CD14-positive monocyte (primary cell): ENCODE measurements around the gene GHRL. TPM values are rescaled to one million over a fixed set of nuclear protein-coding genes. Genes with fewer than 3 reads are reported as not detected.

Experiments
- DNase-seq, 3 donors: peaks; one replicate each; pipeline ENCODE4 v3.0.0-alpha.2; 2011 to 2022
- H2AFZ ChIP-seq: 2 replicates; pipeline ENCODE4 v1.6.0; 2012; ENCODE audit warnings: mild to moderate bottlenecking, low read depth, low read length, inconsistent platforms; ENCODE audit not compliant: insufficient read depth, poor library complexity, severe bottlenecking
- H3K27ac ChIP-seq, 2 donors: 1 replicate in 1 of 2; 2 replicates in 1 of 2; pipeline ENCODE4 v1.5.1; 2012 to 2013; ENCODE audit warnings: low read length in 2 of 2, control low read depth in 1 of 2, inconsistent platforms in 1 of 2, low read depth in 1 of 2, mild to moderate bottlenecking in 1 of 2
- H3K27me3 ChIP-seq, 2 donors: one replicate each; pipeline versions ENCODE4 v1.6.0 to v1.6.1; 2011 to 2013; ENCODE audit warnings: low read length in 2 of 2; ENCODE audit not compliant: control insufficient read depth in 2 of 2, insufficient read depth in 2 of 2
- H3K36me3 ChIP-seq, 2 donors: replicated peaks in 1 of 2; 1 replicate in 1 of 2; 2 replicates in 1 of 2; pipeline versions ENCODE4 v1.5.1 to v1.6.1; 2012 to 2013; ENCODE audit warnings: low read length in 2 of 2, control low read depth in 1 of 2, inconsistent platforms in 1 of 2, mild to moderate bottlenecking in 1 of 2; ENCODE audit not compliant: insufficient read depth in 2 of 2, control insufficient read depth in 1 of 2
- H3K4me1 ChIP-seq, 2 donors: 1 replicate in 1 of 2; 2 replicates in 1 of 2; pipeline versions ENCODE4 v1.5.1 to v1.6.1; 2012 to 2013; ENCODE audit warnings: low read length in 2 of 2, control low read depth in 1 of 2, inconsistent platforms in 1 of 2, mild to moderate bottlenecking in 1 of 2, moderate library complexity in 1 of 2; ENCODE audit not compliant: insufficient read depth in 2 of 2, control insufficient read depth in 1 of 2
- H3K4me2 ChIP-seq: replicated peaks from 2 replicates; pipeline ENCODE3; 2012; ENCODE audit warnings: low read length, moderate library complexity, mild to moderate bottlenecking; ENCODE audit not compliant: poor library complexity, severe bottlenecking; ENCODE audit errors: extremely low read depth
- H3K4me3 ChIP-seq, 3 experiments: fragments of 200-600 bp in 1 of 3; sonication (generic) in 1 of 3; replicated peaks in 1 of 3; 1 replicate in 2 of 3; 2 replicates in 1 of 3; pipeline ENCODE4 v1.5.1; 2011 to 2013; ENCODE audit warnings: low read length in 3 of 3, mild to moderate bottlenecking in 3 of 3, control low read depth in 2 of 3, low read depth in 2 of 3, inconsistent platforms in 1 of 3, moderate library complexity in 1 of 3
- H3K79me2 ChIP-seq: 2 replicates; pipeline ENCODE4 v1.6.0; 2012; ENCODE audit warnings: mild to moderate bottlenecking, control low read depth, inconsistent platforms, low read length, moderate library complexity; ENCODE audit not compliant: insufficient read depth
- H3K9ac ChIP-seq: 2 replicates; pipeline ENCODE4 v1.6.0; 2017; ENCODE audit warnings: low read length, mild to moderate bottlenecking; ENCODE audit not compliant: insufficient read depth, poor library complexity, severe bottlenecking
- H3K9me3 ChIP-seq, 2 donors: replicated peaks in 1 of 2; 1 replicate in 1 of 2; 2 replicates in 1 of 2; pipeline versions ENCODE4 v1.5.1 to v1.6.1; 2012 to 2013; ENCODE audit warnings: low read length in 2 of 2, control low read depth in 1 of 2; ENCODE audit not compliant: control insufficient read depth in 1 of 2, insufficient read depth in 1 of 2
- H4K20me1 ChIP-seq: 2 replicates; pipeline ENCODE4 v1.6.0; 2012; ENCODE audit warnings: mild to moderate bottlenecking, low read length, control low read depth, moderate library complexity; ENCODE audit not compliant: insufficient read depth
- H3K27ac Mint-ChIP-seq, 7 donors: one replicate each; pipeline ENCODE4 v1.8.0; 2020; ENCODE audit warnings: mild to moderate bottlenecking in 7 of 7, mixed read lengths in 7 of 7, moderate library complexity in 6 of 7, inconsistent platforms in 2 of 7
- H3K27me3 Mint-ChIP-seq, 3 donors: one replicate each; pipeline ENCODE4 v1.8.0; 2021 to 2022; ENCODE audit warnings: low read depth in 3 of 3, mild to moderate bottlenecking in 3 of 3, mixed read lengths in 3 of 3, moderate library complexity in 3 of 3, inconsistent platforms in 1 of 3
- H3K36me3 Mint-ChIP-seq, 2 donors: one replicate each; pipeline ENCODE4 v1.8.0; 2020; ENCODE audit warnings: mixed read lengths in 2 of 2, inconsistent platforms in 1 of 2, mild to moderate bottlenecking in 1 of 2
- H3K4me1 Mint-ChIP-seq: one replicate; pipeline ENCODE4 v1.8.0; 2020; ENCODE audit warnings: mild to moderate bottlenecking, mixed read lengths
- H3K4me3 Mint-ChIP-seq, 2 donors: one replicate each; pipeline ENCODE4 v1.8.0; 2020; ENCODE audit warnings: mild to moderate bottlenecking in 2 of 2, mixed read lengths in 2 of 2, moderate library complexity in 1 of 2
- H3K9me3 Mint-ChIP-seq, 7 donors: one replicate each; pipeline ENCODE4 v1.8.0; 2020 to 2022; ENCODE audit warnings: mixed read lengths in 7 of 7, mild to moderate bottlenecking in 6 of 7, moderate library complexity in 6 of 7, inconsistent platforms in 2 of 7
- WGBS: methylation state at CpG from one replicate; pipeline ENCODE4 v1.1.5; 2013; ENCODE audit warnings: missing lambda C conversion rate; ENCODE audit not compliant: insufficient coverage; 5-methylcytosine and 5-hydroxymethylcytosine counted together
- intact Hi-C, 2 donors: fragments of 100-400 bp; cut with micrococcal nuclease; formaldehyde crosslinking; loops; one replicate each; pipeline versions ENCODE4 v1.15.0 to v1.15.1; 2023
- polyA plus RNA-seq, 3 donors: library from polyadenylated mRNA; depleted of rRNA in 1 of 3; unstranded in 2 of 3; stranded (reverse) in 1 of 3; fragments of 300-500 nt in 2 of 3; fragments of >200 nt in 1 of 3; fragmentation: Illumina TruSeq in 2 of 3; gene quantifications; 1 replicate in 2 of 3; 2 replicates in 1 of 3; pipeline ENCODE4 v1.2.3, GENCODE V29; 2012 to 2021
- TF ChIP-seq, protein P1 (sequence below): fragments of 200-600 bp; IDR thresholded peaks from one replicate; pipeline ENCODE4 v1.8.0; 2022; ENCODE audit warnings: antibody characterized with exemption, mild to moderate bottlenecking

Gene GHRL
- polyA plus RNA-seq, 3 donors, result 2.3 to 9.9 (median 7.0) TPM

DNA sequence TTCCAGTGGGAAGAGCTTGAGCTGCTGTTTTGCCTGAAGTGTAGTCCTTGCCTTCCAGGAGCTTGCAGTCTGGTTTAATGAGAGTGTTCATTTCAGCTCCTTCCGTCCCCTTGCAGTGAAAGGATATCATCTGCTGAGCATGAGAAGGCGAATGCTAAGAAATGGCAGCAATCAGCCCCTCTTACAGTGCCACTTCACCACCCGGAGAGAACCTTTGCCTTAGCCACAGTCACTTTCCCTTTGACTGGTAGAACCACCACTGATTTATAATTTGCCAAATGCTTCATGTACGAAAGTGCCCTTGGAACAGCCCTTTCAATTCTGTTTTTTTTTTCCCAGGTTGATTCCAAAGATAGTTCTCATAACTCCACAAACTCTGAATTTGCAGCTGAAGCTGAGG lies 32.9 kb downstream of the GHRL start:
- H3K9ac ChIP-seq, result no peak overlapping the region
- TF ChIP-seq, protein P1, sequence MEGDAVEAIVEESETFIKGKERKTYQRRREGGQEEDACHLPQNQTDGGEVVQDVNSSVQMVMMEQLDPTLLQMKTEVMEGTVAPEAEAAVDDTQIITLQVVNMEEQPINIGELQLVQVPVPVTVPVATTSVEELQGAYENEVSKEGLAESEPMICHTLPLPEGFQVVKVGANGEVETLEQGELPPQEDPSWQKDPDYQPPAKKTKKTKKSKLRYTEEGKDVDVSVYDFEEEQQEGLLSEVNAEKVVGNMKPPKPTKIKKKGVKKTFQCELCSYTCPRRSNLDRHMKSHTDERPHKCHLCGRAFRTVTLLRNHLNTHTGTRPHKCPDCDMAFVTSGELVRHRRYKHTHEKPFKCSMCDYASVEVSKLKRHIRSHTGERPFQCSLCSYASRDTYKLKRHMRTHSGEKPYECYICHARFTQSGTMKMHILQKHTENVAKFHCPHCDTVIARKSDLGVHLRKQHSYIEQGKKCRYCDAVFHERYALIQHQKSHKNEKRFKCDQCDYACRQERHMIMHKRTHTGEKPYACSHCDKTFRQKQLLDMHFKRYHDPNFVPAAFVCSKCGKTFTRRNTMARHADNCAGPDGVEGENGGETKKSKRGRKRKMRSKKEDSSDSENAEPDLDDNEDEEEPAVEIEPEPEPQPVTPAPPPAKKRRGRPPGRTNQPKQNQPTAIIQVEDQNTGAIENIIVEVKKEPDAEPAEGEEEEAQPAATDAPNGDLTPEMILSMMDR, result no peak
- H3K27ac ChIP-seq, result peak overlapping the region in 1 of 2 donors; percentile 18
- no peak overlapping the region for H3K4me3 ChIP-seq
- no peaks in the 10 kb centered on the region for H3K9me3 Mint-ChIP-seq
- no peak overlapping the region for H2AFZ ChIP-seq
- peaks cover 59 to 89% of the 10 kb centered on the region in 2 donors for H3K36me3 ChIP-seq
- no peak overlapping the region for H3K4me2 ChIP-seq
- H3K4me3 Mint-ChIP-seq, result no peak overlapping the region
- H3K27me3 ChIP-seq, result no peaks in the 10 kb centered on the region
- H4K20me1 ChIP-seq, result peaks cover 91% of the 10 kb centered on the region
- 86% methylated on average over 3 of the region's 4 CpGs for WGBS
- H3K79me2 ChIP-seq, result peaks cover 97% of the 10 kb centered on the region
- no peak for DNase-seq
- H3K27me3 Mint-ChIP-seq, result peaks cover 0 to 3% (median 0%) of the 10 kb centered on the region in 3 donors
- peaks cover 70 to 90% of the 10 kb centered on the region in 2 donors for H3K36me3 Mint-ChIP-seq
- no peaks in the 10 kb centered on the region for H3K9me3 ChIP-seq
- H3K27ac Mint-ChIP-seq, result peak overlapping the region in 3 of 7 donors; percentile 58 to 78 (median 66)
- H3K4me1 ChIP-seq, result peaks cover 3 to 4% of the 10 kb centered on the region in 2 donors
- H3K4me1 Mint-ChIP-seq, result peaks cover 23% of the 10 kb centered on the region
- intact Hi-C loops, result no loop called here

DNA sequence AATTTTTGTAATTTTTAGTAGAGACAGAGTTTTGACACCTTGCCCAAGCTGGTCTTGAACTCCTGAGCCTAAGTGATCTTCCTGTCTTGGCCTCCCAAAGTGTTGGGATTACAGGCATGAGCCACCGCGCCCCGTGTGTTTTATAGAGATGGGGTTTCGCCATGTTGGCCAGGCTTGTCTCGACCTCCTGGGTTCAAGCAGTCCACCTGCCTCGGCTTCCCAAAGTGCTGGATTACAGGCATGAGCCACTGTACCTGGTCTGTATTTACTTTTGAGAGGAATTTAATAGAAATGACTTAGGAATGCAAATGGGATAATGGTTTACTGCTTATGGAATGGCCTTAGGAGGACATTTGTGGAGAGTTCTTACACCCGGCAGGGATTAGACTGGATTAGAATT lies 33.7 kb downstream of the GHRL start:
- Histone ChIP-seq H3K79me2 (peaks cover 97% of the 10 kb centered on the region), H3K36me3 (peaks cover 61 to 87% of the 10 kb centered on the region in 2 donors), H2AFZ (no peak overlapping the region), H3K27ac (peak overlapping the region in 1 of 2 donors; percentile 18), H3K27me3 (no peaks in the 10 kb centered on the region), H4K20me1 (peaks cover 92% of the 10 kb centered on the region), H3K9ac (no peak overlapping the region), H3K4me3 (no peak overlapping the region), H3K4me2 (no peak overlapping the region), H3K4me1 (peaks cover 10 to 12% of the 10 kb centered on the region in 2 donors), H3K9me3 (no peaks in the 10 kb centered on the region)
- Mint-ChIP-seq H3K36me3 (peaks cover 68 to 89% of the 10 kb centered on the region in 2 donors), H3K9me3 (no peaks in the 10 kb centered on the region), H3K27ac (peak overlapping the region in 2 of 7 donors; percentile 69 to 74), H3K27me3 (peaks cover 0 to 3% (median 0%) of the 10 kb centered on the region in 3 donors), H3K4me3 (no peak overlapping the region), H3K4me1 (peaks cover 28% of the 10 kb centered on the region)
- no peak for DNase-seq
- TF ChIP-seq, protein P1, result no peak
- WGBS, result 100% methylated on average over 3 of the region's 7 CpGs
- intact Hi-C loops, result no loop called here
